Stimulated activated naive CD8-positive, alpha-beta T cell treated with anti-CD3 and anti-CD28 coated beads, Interleukin-15, amount 100 ng/mL, for 72 hours (primary cell): Measurements from ENCODE around the gene TRIM61.
"Not testable (repeated sequence)": the region's sequence is repeated elsewhere in the genome, so short reads cannot be mapped to it uniquely, and the experiment has no call there.

Experiments used
- ATAC-seq: fragments of 150-1000 bp; cut with Tn5 transposase; 2 replicates; pipeline ENCODE4 v1.10.0; 2021; ENCODE audit warnings: mild to moderate bottlenecking, moderate library complexity
- DNase-seq, 2 donors: peaks; one replicate each; pipeline ENCODE4 v3.0.0; 2021 to 2022
- H3K27ac Mint-ChIP-seq, 2 donors: one replicate each; pipeline ENCODE4 v1.8.0; 2022; ENCODE audit warnings: mild to moderate bottlenecking in 2 of 2, mixed read lengths in 2 of 2, moderate library complexity in 2 of 2
- H3K27me3 Mint-ChIP-seq: one replicate; pipeline ENCODE4 v1.8.0; 2022; ENCODE audit warnings: mixed read lengths
- H3K4me1 Mint-ChIP-seq: one replicate; pipeline ENCODE4 v1.8.0; 2022; ENCODE audit warnings: mild to moderate bottlenecking, mixed read lengths
- H3K4me3 Mint-ChIP-seq, 2 donors: one replicate each; pipeline ENCODE4 v1.8.0; 2022; ENCODE audit warnings: mild to moderate bottlenecking in 2 of 2, mixed read lengths in 2 of 2, moderate library complexity in 1 of 2
- H3K9me3 Mint-ChIP-seq, 2 donors: one replicate each; pipeline ENCODE4 v1.8.0; 2022; ENCODE audit warnings: mixed read lengths in 2 of 2

Gene TRIM61

GRCh38 chr4:164977243-164978164 lies at the start of gene TRIM61:
Gene TRIM61, minus strand, starts transcription at chr4:164977657. Its CDS starts 7,655 bp downstream, at chr4:164970002.
- H3K4me3 Mint-ChIP-seq = peak within 1 kb of the TSS; percentile 81 to 88
- no peaks in the 10 kb centered on the region for H3K27me3 Mint-ChIP-seq
- DNase-seq = peak; percentile 64 to 75

GRCh38 chr4:165025782-165026181 lies 48.3 kb upstream of the TRIM61 start:
- ATAC-seq, DNase-seq, H3K4me3 Mint-ChIP-seq, H3K4me1 Mint-ChIP-seq, H3K9me3 Mint-ChIP-seq, H3K27ac Mint-ChIP-seq: not testable (repeated sequence)
- peaks cover 22% of the 10 kb centered on the region for H3K27me3 Mint-ChIP-seq

More at GRCh38 chr4:164977243-164978164, at the start of gene TRIM61:
- Mint-ChIP-seq H3K27ac (peak within 1 kb of the TSS; percentile 76 to 96), H3K9me3 (no peaks in the 10 kb centered on the region), H3K4me1 (peaks cover 13% of the 10 kb centered on the region)
- peak; percentile 98 for ATAC-seq

GRCh38 chr4:165019995-165020394 lies 42.5 kb upstream of the TRIM61 start:
- H3K4me3 Mint-ChIP-seq, H3K9me3 Mint-ChIP-seq, H3K4me1 Mint-ChIP-seq, H3K27ac Mint-ChIP-seq, ATAC-seq, DNase-seq: not testable (repeated sequence)
- H3K27me3 Mint-ChIP-seq = peaks cover 15% of the 10 kb centered on the region

GRCh38 chr4:165016971-165017370 lies 39.5 kb upstream of the TRIM61 start:
- ATAC-seq (peak; percentile 60), DNase-seq (no peak)
- H3K9me3 Mint-ChIP-seq = no peaks in the 10 kb centered on the region
- H3K27ac Mint-ChIP-seq = no peak overlapping the region
- H3K27me3 Mint-ChIP-seq = peaks cover 23% of the 10 kb centered on the region
- no peak overlapping the region for H3K4me3 Mint-ChIP-seq
- no peaks in the 10 kb centered on the region for H3K4me1 Mint-ChIP-seq

- Mint-ChIP-seq H3K27ac (no peak overlapping the region), H3K4me1 (peaks cover 16% of the 10 kb centered on the region), H3K4me3 (no peak overlapping the region), H3K9me3 (no peaks in the 10 kb centered on the region), H3K27me3 (peaks cover 41% of the 10 kb centered on the region)
- no peak for ATAC-seq
- DNase-seq = no peak
Observed at GRCh38 chr4:165013691-165014090, 36.2 kb upstream of the TRIM61 start.

- no peaks in the 10 kb centered on the region for H3K9me3 Mint-ChIP-seq
- no peak overlapping the region for H3K27ac Mint-ChIP-seq
- peaks cover 16% of the 10 kb centered on the region for H3K4me1 Mint-ChIP-seq
- peaks cover 51% of the 10 kb centered on the region for H3K27me3 Mint-ChIP-seq
- no peak overlapping the region for H3K4me3 Mint-ChIP-seq
- DNase-seq (no peak), ATAC-seq (no peak)
Observed at GRCh38 chr4:165011403-165011802, 33.9 kb upstream of the TRIM61 start.

GRCh38 chr4:165010991-165011390 lies 33.5 kb upstream of the TRIM61 start:
- Mint-ChIP-seq H3K27me3 (peaks cover 51% of the 10 kb centered on the region), H3K9me3 (no peaks in the 10 kb centered on the region), H3K4me1 (peaks cover 16% of the 10 kb centered on the region), H3K27ac (no peak overlapping the region), H3K4me3 (no peak overlapping the region)
- no peak for DNase-seq
- ATAC-seq = no peak

GRCh38 chr4:165010487-165010886 lies 33.0 kb upstream of the TRIM61 start:
- Mint-ChIP-seq H3K9me3 (no peaks in the 10 kb centered on the region), H3K4me1 (peaks cover 16% of the 10 kb centered on the region), H3K4me3 (no peak overlapping the region), H3K27ac (no peak overlapping the region), H3K27me3 (peaks cover 55% of the 10 kb centered on the region)
- ATAC-seq = no peak
- DNase-seq = no peak

- H3K9me3 Mint-ChIP-seq = no peaks in the 10 kb centered on the region
- ATAC-seq (peak; percentile 98), DNase-seq (peak; percentile 59 to 70)
- peaks cover 63% of the 10 kb centered on the region for H3K27me3 Mint-ChIP-seq
- peak overlapping the region in 1 of 2 donors; percentile 5 for H3K4me3 Mint-ChIP-seq
- peak overlapping the region in 1 of 2 donors; percentile 83 for H3K27ac Mint-ChIP-seq
- H3K4me1 Mint-ChIP-seq = peaks cover 16% of the 10 kb centered on the region
Observed at GRCh38 chr4:165009493-165010227, 32.2 kb upstream of the TRIM61 start.

- Mint-ChIP-seq H3K4me1 (peaks cover 16% of the 10 kb centered on the region), H3K4me3 (no peak overlapping the region), H3K27me3 (peaks cover 57% of the 10 kb centered on the region), H3K9me3 (no peaks in the 10 kb centered on the region), H3K27ac (no peak overlapping the region)
- ATAC-seq (no peak), DNase-seq (no peak)
Observed at GRCh38 chr4:165006886-165007285, 29.4 kb upstream of the TRIM61 start.

- H3K27ac Mint-ChIP-seq = no peak overlapping the region
- H3K9me3 Mint-ChIP-seq = no peaks in the 10 kb centered on the region
- peaks cover 16% of the 10 kb centered on the region for H3K4me1 Mint-ChIP-seq
- ATAC-seq (no peak), DNase-seq (no peak)
- peaks cover 55% of the 10 kb centered on the region for H3K27me3 Mint-ChIP-seq
- no peak overlapping the region for H3K4me3 Mint-ChIP-seq
Observed at GRCh38 chr4:165006456-165006855, 29.0 kb upstream of the TRIM61 start.

- ATAC-seq (no peak), DNase-seq (no peak)
- H3K4me3 Mint-ChIP-seq = no peak overlapping the region
- peaks cover 15% of the 10 kb centered on the region for H3K4me1 Mint-ChIP-seq
- H3K27me3 Mint-ChIP-seq = peaks cover 45% of the 10 kb centered on the region
- no peaks in the 10 kb centered on the region for H3K9me3 Mint-ChIP-seq
- no peak overlapping the region for H3K27ac Mint-ChIP-seq
Observed at GRCh38 chr4:165005352-165005925, 28.0 kb upstream of the TRIM61 start.

GRCh38 chr4:165001957-165002356 lies 24.5 kb upstream of the TRIM61 start:
- not testable (repeated sequence) for H3K4me1 Mint-ChIP-seq, H3K27ac Mint-ChIP-seq, H3K9me3 Mint-ChIP-seq, DNase-seq, H3K4me3 Mint-ChIP-seq, ATAC-seq
- H3K27me3 Mint-ChIP-seq = peaks cover 49% of the 10 kb centered on the region

- DNase-seq, H3K27ac Mint-ChIP-seq, H3K4me3 Mint-ChIP-seq, H3K9me3 Mint-ChIP-seq, H3K4me1 Mint-ChIP-seq, ATAC-seq: not testable (repeated sequence)
- H3K27me3 Mint-ChIP-seq = peaks cover 33% of the 10 kb centered on the region
Observed at GRCh38 chr4:164998526-164999080, 21.1 kb upstream of the TRIM61 start.

- no peak for ATAC-seq
- H3K9me3 Mint-ChIP-seq = no peaks in the 10 kb centered on the region
- peaks cover 33% of the 10 kb centered on the region for H3K27me3 Mint-ChIP-seq
- DNase-seq = no peak
- no peaks in the 10 kb centered on the region for H3K4me1 Mint-ChIP-seq
- H3K27ac Mint-ChIP-seq = no peak overlapping the region
- no peak overlapping the region for H3K4me3 Mint-ChIP-seq
Observed at GRCh38 chr4:164997941-164998340, 20.5 kb upstream of the TRIM61 start.
